H1 (cell line): ENCODE data around the gene SMYD3. TPM values are rescaled to one million over a fixed set of nuclear protein-coding genes. Genes with fewer than 3 reads are reported as not detected.

Experiments used
- CTCF ChIA-PET: fragments of 300-600 bp; sonication (Branson Sonifier 250); formaldehyde crosslinking; loops from one replicate; lab custom pipeline; 2021; ENCODE audit not compliant: partially characterized antibody; lab: Charles Lee
- POLR2A ChIA-PET: fragments of 300-600 bp; sonication (Branson Sonifier 250); formaldehyde crosslinking; loops from one replicate; lab custom pipeline; 2021; ENCODE audit warnings: inconsistent platforms; ENCODE audit not compliant: partially characterized antibody; lab: Charles Lee
- DNase-seq, 2 experiments: peaks; one replicate each; pipeline versions ENCODE4 v3.0.0 to v3.0.0-alpha.2; 2010 to 2022; ENCODE audit warnings: low spot score in 2 of 2, low read depth in 1 of 2, mixed read lengths in 1 of 2
- FAIRE-seq: peaks from 2 replicates; lab custom pipeline; 2011; peaks lifted over from hg19 to GRCh38; lab: Jason Lieb, UNC
- H2AFZ ChIP-seq: 2 replicates; pipeline ENCODE4 v1.8.1; 2012; ENCODE audit warnings: low read length, inconsistent platforms
- H2AK5ac ChIP-seq: 2 replicates; pipeline ENCODE4 v1.6.1; 2013; ENCODE audit warnings: low read depth, low read length
- H2BK120ac ChIP-seq: replicated peaks from 2 replicates; pipeline ENCODE3; 2013; ENCODE audit warnings: low read depth, low read length, inconsistent platforms
- H2BK12ac ChIP-seq: 2 replicates; pipeline ENCODE4 v1.6.1; 2013; ENCODE audit warnings: low read depth, low read length
- H2BK15ac ChIP-seq: 2 replicates; pipeline ENCODE4 v1.6.1; 2013; ENCODE audit warnings: low read length
- H2BK20ac ChIP-seq: 2 replicates; pipeline ENCODE4 v1.6.1; 2013; ENCODE audit warnings: low read length
- H2BK5ac ChIP-seq: 2 replicates; pipeline ENCODE4 v1.6.1; 2013; ENCODE audit warnings: low read depth, low read length
- H3K14ac ChIP-seq: 2 replicates; pipeline ENCODE4 v1.6.1; 2013; ENCODE audit warnings: inconsistent platforms; ENCODE audit not compliant: insufficient read length
- H3K18ac ChIP-seq: 2 replicates; pipeline ENCODE4 v1.6.1; 2013; ENCODE audit warnings: low read length; ENCODE audit errors: extremely low read depth
- H3K23ac ChIP-seq: 2 replicates; pipeline ENCODE4 v1.6.1; 2013; ENCODE audit warnings: inconsistent platforms; ENCODE audit not compliant: insufficient read length
- H3K23me2 ChIP-seq: 2 replicates; pipeline ENCODE4 v1.6.1; 2013; ENCODE audit warnings: low read depth, low read length
- H3K27ac ChIP-seq: 2 replicates; pipeline ENCODE4 v1.6.1; 2011; ENCODE audit warnings: low read depth, low read length, inconsistent platforms
- H3K27me3 ChIP-seq, 4 experiments: replicated peaks in 1 of 4; 1 replicate in 1 of 4; 2 replicates in 3 of 4; pipeline versions ENCODE4 v1.6.1 to v1.8.1; 2011 to 2013; ENCODE audit warnings: low read length in 3 of 4, mild to moderate bottlenecking in 3 of 4, inconsistent platforms in 2 of 4, mixed read lengths in 2 of 4, moderate library complexity in 1 of 4; ENCODE audit not compliant: control insufficient read depth in 3 of 4, insufficient read depth in 3 of 4; ENCODE audit errors: extremely low read depth in 1 of 4
- H3K36me3 ChIP-seq, 4 experiments: 2 replicates each; pipeline versions ENCODE4 v1.6.1 to v1.8.1; 2011 to 2013; ENCODE audit warnings: mild to moderate bottlenecking in 4 of 4, low read length in 3 of 4, moderate library complexity in 2 of 4, control low read depth in 1 of 4, inconsistent platforms in 1 of 4; ENCODE audit not compliant: insufficient read depth in 4 of 4, control insufficient read depth in 2 of 4
- H3K4ac ChIP-seq: replicated peaks from 2 replicates; pipeline ENCODE3; 2013; ENCODE audit warnings: low read length, low read depth, mixed read lengths, inconsistent platforms; ENCODE audit not compliant: insufficient read length
- H3K4me1 ChIP-seq, 4 experiments: replicated peaks in 1 of 4; 1 replicate in 1 of 4; 2 replicates in 3 of 4; pipeline versions ENCODE4 v1.6.1 to v1.8.1; 2011 to 2013; ENCODE audit warnings: low read length in 3 of 4, inconsistent platforms in 2 of 4, mixed read lengths in 1 of 4; ENCODE audit not compliant: insufficient read depth in 4 of 4, control insufficient read depth in 3 of 4
- H3K4me2 ChIP-seq, 2 experiments: 2 replicates each; pipeline versions ENCODE4 v1.6.1 to v1.8.1; 2011 to 2013; ENCODE audit warnings: low read depth in 2 of 2, low read length in 2 of 2, control low read depth in 1 of 2, inconsistent platforms in 1 of 2, mild to moderate bottlenecking in 1 of 2; ENCODE audit not compliant: insufficient read depth in 1 of 2
- H3K4me3 ChIP-seq, 4 experiments: fragments of 200-600, 300-600 bp in 1 of 4; sonication (generic), shearing (Covaris generic), sonication (Bioruptor Twin) in 1 of 4; 2 replicates each; pipeline versions ENCODE4 v1.5.1 to v1.8.1; 2011 to 2016; ENCODE audit warnings: low read length in 4 of 4, low read depth in 3 of 4, control low read depth in 2 of 4, inconsistent platforms in 2 of 4, mild to moderate bottlenecking in 2 of 4, mixed read lengths in 1 of 4, moderate library complexity in 1 of 4; ENCODE audit not compliant: insufficient read depth in 2 of 4; ENCODE audit errors: extremely low read depth in 1 of 4
- H3K56ac ChIP-seq: replicated peaks from 2 replicates; pipeline ENCODE3; 2013; ENCODE audit warnings: low read depth, mild to moderate bottlenecking, mixed read lengths, low read length, inconsistent platforms; ENCODE audit not compliant: insufficient read length
- H3K79me1 ChIP-seq: 2 replicates; pipeline ENCODE4 v1.6.1; 2013; ENCODE audit warnings: low read depth, low read length, control low read depth
- H3K79me2 ChIP-seq, 2 experiments: 2 replicates each; pipeline versions ENCODE4 v1.6.1 to v1.8.1; 2012 to 2013; ENCODE audit warnings: low read length in 2 of 2, mild to moderate bottlenecking in 2 of 2, inconsistent platforms in 1 of 2; ENCODE audit not compliant: insufficient read depth in 2 of 2, control insufficient read depth in 1 of 2
- H3K9ac ChIP-seq, 4 experiments: replicated peaks in 1 of 4; 1 replicate in 1 of 4; 2 replicates in 3 of 4; pipeline versions ENCODE4 v1.6.1 to v1.8.1; 2011 to 2013; ENCODE audit warnings: low read depth in 3 of 4, low read length in 3 of 4, control low read depth in 2 of 4, mild to moderate bottlenecking in 2 of 4, moderate library complexity in 2 of 4, inconsistent platforms in 1 of 4; ENCODE audit errors: extremely low read depth in 1 of 4
- H3K9me3 ChIP-seq, 2 experiments: 2 replicates each; pipeline versions ENCODE4 v1.6.1 to v1.8.1; 2012 to 2013; ENCODE audit warnings: mild to moderate bottlenecking in 2 of 2, moderate library complexity in 2 of 2, control low read depth in 1 of 2, inconsistent platforms in 1 of 2, low read depth in 1 of 2, low read length in 1 of 2, mixed read lengths in 1 of 2; ENCODE audit not compliant: insufficient read depth in 2 of 2
- H4K20me1 ChIP-seq, 2 experiments: replicated peaks in 1 of 2; 2 replicates each; pipeline versions ENCODE3 to v1.8.1; 2011 to 2013; ENCODE audit warnings: inconsistent platforms in 2 of 2, low read length in 2 of 2, mild to moderate bottlenecking in 1 of 2; ENCODE audit not compliant: insufficient read depth in 2 of 2, control insufficient read depth in 1 of 2
- H4K5ac ChIP-seq: 2 replicates; pipeline ENCODE4 v1.6.1; 2013; ENCODE audit warnings: low read length, low read depth, mixed read lengths, inconsistent platforms; ENCODE audit not compliant: insufficient read length
- H4K8ac ChIP-seq: 2 replicates; pipeline ENCODE4 v1.8.0; 2013; ENCODE audit warnings: mild to moderate bottlenecking, moderate library complexity, low read length, inconsistent platforms; ENCODE audit not compliant: insufficient read depth; ENCODE audit errors: extremely low read depth
- H4K91ac ChIP-seq: replicated peaks from 2 replicates; pipeline ENCODE3; 2013; ENCODE audit warnings: low read length, mixed read lengths, inconsistent platforms; ENCODE audit not compliant: insufficient read length
- ASH2L ChIP-seq: fragments of 200-600, 300-600 bp; sonication (generic); IDR thresholded peaks from one replicate; pipeline ENCODE4 v1.7.1; 2017; ENCODE audit warnings: low read length
- CBX5 ChIP-seq: fragments of 300-800, 300-1000 bp; sonication (generic); IDR thresholded peaks from 2 replicates; pipeline ENCODE4 v1.7.1; 2016; ENCODE audit warnings: antibody characterized with exemption, low read length, low read depth
- CHD2 ChIP-seq: IDR thresholded peaks from 2 replicates; pipeline ENCODE4 v1.6.1; 2012; ENCODE audit warnings: low read length, improper control_type of control experiment
- GTF2F1 ChIP-seq: IDR thresholded peaks from 2 replicates; pipeline ENCODE4 v1.6.1; 2012; ENCODE audit warnings: low read depth, low read length, improper control_type of control experiment, borderline replicate concordance
- HDAC6 ChIP-seq: IDR thresholded peaks from one replicate; pipeline ENCODE4 v1.7.1; 2012; ENCODE audit warnings: low read depth, mild to moderate bottlenecking, inconsistent platforms, low read length, moderate library complexity
- JUN ChIP-seq: IDR thresholded peaks from 2 replicates; pipeline ENCODE4 v1.6.1; 2011; ENCODE audit warnings: low read depth, mild to moderate bottlenecking, improper control_type of control experiment, low read length
- MAFK ChIP-seq: IDR thresholded peaks from 2 replicates; pipeline ENCODE4 v1.6.1; 2012; ENCODE audit warnings: low read depth, mild to moderate bottlenecking, improper control_type of control experiment, low read length
- MAX ChIP-seq: IDR thresholded peaks from 2 replicates; pipeline ENCODE4 v1.6.1; 2012; ENCODE audit warnings: inconsistent platforms
- POLR2A ChIP-seq, 2 experiments: IDR thresholded peaks; 1 replicate in 1 of 2; 2 replicates in 1 of 2; pipeline ENCODE4 v1.6.1; 2011; ENCODE audit warnings: low read depth in 2 of 2, low read length in 2 of 2, mild to moderate bottlenecking in 2 of 2; ENCODE audit errors: control extremely low read depth in 1 of 2
- POLR2AphosphoS5 ChIP-seq: IDR thresholded peaks from 2 replicates; pipeline ENCODE4 v1.6.1; 2011; ENCODE audit warnings: low read depth, low read length
- RAD21 ChIP-seq, 2 experiments: IDR thresholded peaks in 1 of 2; conservative IDR thresholded peaks in 1 of 2; 2 replicates each; pipeline ENCODE4 v1.6.1; 2011; ENCODE audit warnings: low read depth in 2 of 2, low read length in 2 of 2, improper control_type of control experiment in 1 of 2, inconsistent platforms in 1 of 2, mild to moderate bottlenecking in 1 of 2, moderate library complexity in 1 of 2
- RNF2 ChIP-seq: fragments of 200-900, 300-1000 bp; sonication (generic); IDR thresholded peaks from 2 replicates; pipeline ENCODE4 v1.7.1; 2016; ENCODE audit warnings: borderline replicate concordance, low read depth, mild to moderate bottlenecking, antibody characterized with exemption, low read length; ENCODE audit not compliant: poor library complexity, severe bottlenecking; ENCODE audit errors: missing control alignments
- SRF ChIP-seq: IDR thresholded peaks from 2 replicates; pipeline ENCODE4 v1.6.1; 2011; ENCODE audit warnings: mild to moderate bottlenecking, low read depth, low read length, moderate library complexity
- TEAD4 ChIP-seq: IDR thresholded peaks from 2 replicates; pipeline ENCODE4 v1.6.1; 2012; ENCODE audit warnings: low read depth, low read length, inconsistent platforms, mixed read lengths
- ZNF274 ChIP-seq: IDR thresholded peaks from 2 replicates; pipeline ENCODE4 v1.7.0; 2012; ENCODE audit warnings: low read length, borderline replicate concordance; ENCODE audit errors: extremely low read depth
- WGBS, 2 experiments: shearing (Covaris generic) in 1 of 2; methylation state at CpG; one replicate each; pipeline versions ENCODE4 v1.1.6 to v1.1.7; 2013 to 2015; ENCODE audit warnings: low lambda C conversion rate in 2 of 2, mixed read lengths in 2 of 2, inconsistent platforms in 1 of 2, low coverage in 1 of 2, missing lambda C conversion rate in 1 of 2; ENCODE audit not compliant: insufficient replicate concordance in 2 of 2, insufficient coverage in 1 of 2, insufficient read length in 1 of 2; ENCODE audit errors: extremely low coverage in 1 of 2, missing lambda C conversion rate in 1 of 2; 5-methylcytosine and 5-hydroxymethylcytosine counted together
- polyA plus RNA-seq, 7 experiments: library from polyadenylated mRNA; depleted of rRNA in 3 of 7; stranded (reverse) in 5 of 7; unstranded in 2 of 7; fragments of >200 nt in 5 of 7; fragments of 200-250 nt in 2 of 7; gene quantifications; 1 replicate in 5 of 7; 2 replicates in 1 of 7; 4 replicates in 1 of 7; pipeline versions ENCODE4 v1.2.1 to v1.2.3, GENCODE V29; 2011 to 2013; ENCODE audit warnings: missing spikeins in 2 of 7, mixed read lengths in 2 of 7
- total RNA-seq: library from RNA; stranded (reverse); fragmentation: NEBNext Ultra II Directional; extraction: Animal tissue kit (Norgen Biotek cat#: 25700); gene quantifications from 2 replicates; pipeline ENCODE4 v1.2.1, GENCODE V29; 2021

SMYD3 gene
- total and polyA plus RNA-seq, 2 of the 8 experiments (the other 6 are each of a cell fraction or from before 2014, with no cell fraction given) = 17.3 to 25.4 TPM

GRCh38 chr1:246333855-246334254 is 173.2 kb downstream of the SMYD3 start:
- Histone ChIP-seq H2BK20ac (no peak overlapping the region), H2BK15ac (no peak overlapping the region), H3K4me2 (no peak overlapping the region), H3K56ac (no peak overlapping the region), H3K4me3 (no peak overlapping the region), H3K23me2 (no peaks in the 10 kb centered on the region), H3K14ac (no peak overlapping the region), H3K79me1 (no peaks in the 10 kb centered on the region), H2BK5ac (no peak overlapping the region), H2AK5ac (no peak overlapping the region), H3K9me3 (no peaks in the 10 kb centered on the region), H3K23ac (no peak overlapping the region), H4K8ac (no peak overlapping the region), H3K27ac (no peak overlapping the region), H3K4ac (no peak overlapping the region), H3K18ac (no peak overlapping the region), H4K5ac (no peak overlapping the region), H3K27me3 (no peaks in the 10 kb centered on the region), H3K9ac (no peak overlapping the region), H2BK120ac (no peak overlapping the region), H4K91ac (no peak overlapping the region), H3K4me1 (no peaks in the 10 kb centered on the region), H2BK12ac (no peak overlapping the region), H3K79me2 (no peaks in the 10 kb centered on the region), H3K36me3 (no peaks in the 10 kb centered on the region), H2AFZ (no peak overlapping the region), H4K20me1 (no peaks in the 10 kb centered on the region)
- DNase-seq (no peak), FAIRE-seq (no peak)
- 95% methylated on average over 1 of the region's 1 CpG; no CpG with 5 or more reads in 1 of the 2 experiments for WGBS, 2 experiments
- ChIA-PET CTCF (no interaction called here), POLR2A (no interaction called here)
- TF ChIP-seq MAX = no peak
- TF ChIP-seq ASH2L = no peak
- no peak for TF ChIP-seq TEAD4
- TF ChIP-seq POLR2AphosphoS5 = no peak
- TF ChIP-seq RNF2 = no peak
- no peak for TF ChIP-seq JUN
- no peak for TF ChIP-seq MAFK
- TF ChIP-seq HDAC6 = no peak
- no peak for TF ChIP-seq CHD2
- TF ChIP-seq GTF2F1 = no peak
- no peak for TF ChIP-seq SRF
- no peak for TF ChIP-seq CBX5
- no peak for TF ChIP-seq POLR2A (IDR thresholded peaks at IDR 0.05; ENCODE audit: control extremely low read depth in 1 of 2, low read depth in 2 of 2, low read length in 2 of 2)
- TF ChIP-seq ZNF274 = no peak
- no peak for TF ChIP-seq RAD21 (IDR thresholded peaks at IDR 0.05 in 1 of 2, conservative IDR thresholded peaks at IDR 0.05 in 1 of 2; ENCODE audit: low read depth in 2 of 2, low read length in 2 of 2)
